Activated CD4-positive, alpha-beta T cell treated with anti-CD3 and anti-CD28 coated beads for 1 hour (primary cell): ENCODE measurements around the gene LAMC1.
"Not testable (repeated sequence)": the region's sequence is repeated elsewhere in the genome, so short reads cannot be mapped to it uniquely, and the experiment has no call there.

Source experiments
- DNase-seq: peaks from one replicate; pipeline ENCODE4 v3.0.0-alpha.2; 2020

Gene LAMC1

DNA sequence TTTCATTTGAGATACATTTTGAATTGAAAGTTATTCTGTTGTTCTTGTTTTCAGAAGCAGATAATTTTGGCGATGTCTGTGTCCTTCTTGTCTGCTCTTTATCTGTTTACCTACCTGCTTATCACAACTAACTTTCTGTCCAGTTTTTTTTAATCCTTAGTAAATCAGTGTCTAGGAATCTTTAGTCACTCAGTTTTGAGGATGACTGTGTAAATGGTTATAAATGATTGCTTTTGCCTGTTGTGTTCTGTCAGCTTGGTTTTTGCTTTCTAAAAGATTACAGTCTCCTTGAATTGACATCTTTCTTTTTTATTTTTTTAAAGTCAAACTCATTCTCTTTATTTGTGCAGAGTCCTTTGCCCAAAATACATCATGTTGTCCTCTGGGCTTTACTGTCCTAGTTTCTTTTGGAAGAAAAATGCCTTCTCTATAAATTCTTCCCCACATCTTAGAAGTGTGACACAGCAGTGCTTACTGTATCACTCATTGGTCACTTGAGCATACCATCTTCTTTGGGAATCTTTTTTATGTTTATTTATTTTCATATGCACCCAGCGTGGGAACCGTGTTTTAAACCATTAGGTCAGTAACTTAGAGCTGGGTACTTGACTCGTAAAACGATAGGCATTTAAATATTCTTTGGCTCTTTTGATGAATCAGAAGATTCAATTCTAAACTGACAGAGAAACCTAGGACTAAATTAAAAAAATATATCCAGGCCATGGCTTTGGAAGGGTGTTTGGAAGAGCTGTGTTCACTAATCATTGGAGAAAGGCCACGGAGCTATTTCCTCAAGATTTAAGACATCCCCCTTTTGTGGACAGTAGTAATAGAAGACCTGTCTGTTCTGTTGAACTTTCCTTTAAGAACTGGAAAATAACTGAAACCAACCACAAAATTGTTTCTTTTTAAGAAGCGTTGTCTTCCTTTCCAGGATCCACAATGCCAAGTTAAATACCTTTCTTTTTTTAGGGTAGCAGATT is 20.9 kb downstream of the LAMC1 start:
- DNase-seq = no peak

DNA sequence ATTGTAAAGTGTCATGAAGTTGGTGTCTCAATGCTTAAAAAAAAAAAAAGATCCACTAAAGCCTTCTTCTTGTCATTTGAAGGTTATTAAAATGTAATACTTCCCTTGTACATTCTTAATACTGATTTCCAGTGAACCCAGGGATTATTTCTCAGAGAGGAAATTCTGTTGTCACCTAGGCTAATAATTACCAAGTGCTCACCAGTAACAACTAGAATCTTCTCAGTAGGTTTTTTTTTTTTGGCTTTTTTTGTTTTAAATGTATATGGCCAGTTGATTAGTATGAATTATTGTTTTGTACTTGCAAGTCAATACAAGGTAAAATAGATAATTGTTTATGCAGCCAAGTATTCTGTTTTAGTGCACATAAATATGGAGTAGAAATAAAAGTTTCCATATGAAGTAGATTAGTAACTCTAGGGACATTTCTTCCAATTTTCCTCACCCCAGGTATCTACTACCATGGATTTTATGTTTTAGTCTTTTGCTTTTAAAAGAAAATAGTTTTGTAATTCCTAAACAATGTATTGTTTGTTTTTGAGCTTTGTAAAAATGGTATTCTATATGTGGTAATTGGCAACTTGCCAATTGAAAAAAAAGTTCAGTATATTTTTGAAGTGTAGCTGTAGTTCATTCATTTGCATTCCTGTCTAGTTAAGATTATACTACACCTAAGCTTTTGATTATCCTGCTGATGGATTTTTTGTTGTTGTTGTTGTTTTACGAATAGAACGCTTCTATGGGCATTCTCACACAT is 21.9 kb downstream of the LAMC1 start:
- no peak for DNase-seq

GRCh38 chr1:183048087-183049085 is 25.2 kb downstream of the LAMC1 start:
- DNase-seq = no peak

- DNase-seq = no peak
Measured at GRCh38 chr1:183051546-183051945, 28.3 kb downstream of the LAMC1 start.

DNA sequence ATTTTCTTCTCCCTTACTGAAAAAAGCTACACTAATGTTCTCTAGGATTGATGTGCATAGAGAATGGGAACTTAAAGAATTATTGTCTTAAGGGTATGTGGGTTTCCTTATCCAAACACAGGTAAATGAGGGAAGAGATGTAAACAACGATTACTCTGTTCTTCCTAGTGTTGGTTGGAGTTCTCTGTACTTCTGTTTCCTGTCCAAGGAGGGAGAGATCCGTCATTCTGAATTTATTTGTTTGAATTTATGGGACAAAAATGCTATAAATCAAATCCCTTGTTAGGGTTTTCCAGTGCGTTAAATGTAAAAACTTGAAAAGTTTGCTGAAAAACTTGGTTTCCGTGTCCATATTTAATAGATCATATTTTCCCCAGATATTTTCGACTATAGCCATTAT is 29.6 kb downstream of the LAMC1 start:
- no peak for DNase-seq

GRCh38 chr1:183058851-183059502 is 35.8 kb downstream of the LAMC1 start:
- no peak for DNase-seq

DNA sequence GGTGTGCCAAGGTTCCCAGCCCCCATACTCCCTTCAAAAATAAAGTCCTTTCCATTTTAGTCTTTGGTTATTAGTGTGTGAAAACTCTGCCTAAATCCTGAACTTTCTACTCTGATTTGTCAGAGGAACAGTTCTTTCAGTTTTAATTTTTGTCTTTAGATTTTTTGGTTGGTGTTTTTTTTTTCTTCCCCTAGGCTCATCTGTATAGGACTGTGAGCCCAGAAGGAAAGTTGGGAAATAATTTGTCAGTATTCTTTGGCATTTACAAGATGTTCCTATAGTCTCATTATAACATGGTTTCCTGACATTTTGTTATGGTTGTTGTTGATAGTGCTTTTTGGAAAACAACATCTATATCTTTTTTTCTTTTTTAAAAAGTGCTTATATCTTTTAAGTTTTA is 38.0 kb downstream of the LAMC1 start:
- DNase-seq = no peak

- no peak for DNase-seq
Measured at GRCh38 chr1:183063349-183063748, 40.1 kb downstream of the LAMC1 start.

- no peak for DNase-seq
Measured at GRCh38 chr1:183065168-183065706, 42.0 kb downstream of the LAMC1 start.

GRCh38 chr1:183066432-183066831 is 43.2 kb downstream of the LAMC1 start:
- not testable (repeated sequence) for DNase-seq

DNA sequence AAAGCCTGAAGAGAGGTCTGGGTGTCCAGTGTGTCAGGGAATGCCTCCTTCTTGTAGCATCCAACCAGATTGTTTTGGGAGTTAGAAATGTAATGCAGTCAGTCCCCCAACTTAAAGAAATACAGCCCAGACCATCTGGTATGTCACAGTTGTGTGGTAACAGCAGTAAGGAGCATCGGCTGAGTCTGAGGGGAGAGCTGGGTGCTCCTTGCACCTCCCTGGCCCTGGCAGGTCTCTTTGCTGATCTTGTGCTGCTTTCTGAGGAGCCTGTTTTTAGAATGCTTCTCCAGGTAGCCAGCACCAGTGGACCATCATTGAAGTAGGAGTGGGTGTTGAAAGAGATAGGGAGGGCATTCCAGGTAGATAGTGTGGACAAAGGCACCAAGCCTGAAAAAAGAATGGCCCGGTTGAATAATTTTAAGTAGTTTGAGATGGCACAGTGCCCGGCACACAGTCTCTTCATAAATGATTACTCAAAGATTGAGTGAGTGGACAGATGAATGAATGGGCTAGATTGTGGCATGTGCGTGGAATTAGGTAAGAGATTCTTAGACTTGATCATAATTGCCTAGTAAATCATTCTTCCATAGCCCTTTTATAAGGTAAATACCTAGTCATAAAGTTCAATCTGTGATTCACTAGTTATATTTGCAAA is 46.5 kb downstream of the LAMC1 start:
- no peak for DNase-seq

DNA sequence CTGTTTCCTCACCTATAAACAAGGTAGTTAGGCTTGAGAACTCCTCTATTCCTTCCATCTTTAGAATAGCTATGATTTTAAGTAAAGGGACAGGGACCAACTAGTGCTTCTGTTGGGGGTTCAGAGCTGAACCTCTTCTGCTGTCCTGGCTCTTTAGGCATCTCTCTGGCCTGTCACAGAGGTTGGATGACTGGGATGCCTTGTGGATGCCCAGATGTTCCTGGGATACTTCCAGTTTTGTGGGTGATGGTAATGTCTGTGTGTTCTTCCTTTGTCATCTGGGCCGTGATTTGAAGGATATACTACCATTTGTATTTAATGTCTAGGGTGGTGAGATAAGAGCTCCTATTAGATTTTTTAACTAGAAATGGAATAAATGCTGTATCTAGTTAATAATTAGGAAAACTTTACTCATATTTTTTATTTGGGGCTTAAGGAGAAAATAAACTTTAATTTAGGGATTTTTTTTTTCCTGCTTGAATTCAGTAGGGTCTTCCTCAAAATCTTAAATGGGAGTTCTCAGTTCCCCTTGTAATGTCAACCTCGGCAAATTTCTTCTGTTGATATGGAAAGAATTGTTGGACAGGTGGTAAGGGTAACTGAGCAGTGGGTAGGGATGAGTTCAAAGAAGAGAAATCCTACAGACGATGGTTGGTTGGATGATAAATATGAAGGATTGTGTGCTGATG is 47.2 kb downstream of the LAMC1 start:
- no peak for DNase-seq

- no peak for DNase-seq
Measured at GRCh38 chr1:183070923-183071618, 47.9 kb downstream of the LAMC1 start.

- DNase-seq = not testable (repeated sequence)
Measured at GRCh38 chr1:183072595-183072994, 49.4 kb downstream of the LAMC1 start.

- no peak for DNase-seq
Measured at GRCh38 chr1:183073320-183073719, 50.1 kb downstream of the LAMC1 start.

GRCh38 chr1:183074215-183074614 is 51.0 kb downstream of the LAMC1 start:
- DNase-seq = no peak

DNA sequence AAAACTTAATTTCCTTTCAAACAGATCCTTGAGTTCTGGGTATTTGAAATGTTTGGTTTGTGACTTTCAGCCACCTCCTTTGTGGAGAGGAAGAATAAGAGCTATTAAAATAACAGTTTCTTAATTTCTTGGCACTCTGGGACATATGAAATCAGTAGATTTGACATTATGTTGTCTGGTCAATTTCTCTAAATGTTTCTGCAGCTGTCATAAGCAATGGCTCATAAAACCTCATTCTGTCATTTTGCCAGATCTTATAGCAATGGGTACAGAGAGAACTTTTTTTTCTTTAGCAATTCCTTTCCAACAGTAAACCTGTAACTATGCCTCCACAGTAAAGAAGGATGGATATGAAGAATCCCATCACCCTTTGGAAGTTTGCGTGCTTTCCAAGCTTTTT is 52.6 kb downstream of the LAMC1 start:
- no peak for DNase-seq

DNA sequence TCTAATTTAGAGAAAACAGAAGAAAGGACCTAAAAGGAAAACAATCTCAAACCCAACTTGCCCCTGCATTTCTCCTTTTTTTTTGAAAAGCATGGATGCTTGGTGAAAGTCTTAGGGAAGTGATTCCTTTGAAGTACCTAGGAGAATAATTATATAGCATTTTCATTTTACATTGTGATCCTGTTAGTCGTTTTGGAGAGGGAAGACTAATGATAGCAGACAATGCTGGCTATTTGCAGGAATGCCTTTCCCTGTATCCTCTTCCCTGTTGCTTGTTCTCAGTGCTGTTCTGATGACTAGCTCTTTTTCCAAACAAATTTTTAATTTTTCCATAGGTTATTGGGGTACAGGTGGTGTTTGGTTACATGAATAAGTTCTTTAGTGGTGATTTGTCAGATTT is 53.9 kb downstream of the LAMC1 start:
- no peak for DNase-seq

DNA sequence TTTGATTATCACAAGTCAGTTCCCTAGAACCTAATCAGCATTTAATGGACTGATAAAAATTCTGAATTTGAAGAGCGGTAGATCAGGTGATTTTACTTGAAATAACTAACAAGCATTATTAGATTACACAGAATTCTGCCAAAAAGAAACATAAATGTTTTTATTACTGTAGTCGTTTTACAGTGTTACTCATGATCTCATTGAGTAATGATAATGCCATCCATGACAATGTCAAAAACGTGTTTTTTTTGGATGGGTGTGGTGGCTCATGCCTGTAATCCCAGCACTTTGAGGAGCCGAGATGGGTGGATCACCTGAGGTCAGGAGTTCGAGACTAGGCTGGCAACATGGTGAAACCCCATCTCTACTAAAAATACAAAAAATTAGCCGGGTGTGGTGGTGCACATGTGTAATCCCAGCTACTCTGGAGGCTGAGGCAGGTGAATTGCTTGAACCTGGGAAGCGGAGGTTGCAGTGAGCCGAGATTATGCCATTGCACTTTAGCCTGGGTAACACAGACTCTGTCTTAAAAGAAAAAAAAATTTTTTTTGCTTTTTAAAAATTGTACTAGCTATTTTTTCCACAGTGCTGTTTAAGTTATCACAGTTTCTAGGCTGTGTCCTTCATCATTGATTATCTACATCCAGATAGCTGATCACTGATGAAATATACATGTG is 56.6 kb downstream of the LAMC1 start:
- DNase-seq = no peak
